ENCODE results near the gene CRYBB3. TPM values are rescaled to one million over a fixed set of nuclear protein-coding genes. Genes with fewer than 3 reads are reported as not detected.

CRYBB3 gene
- total and polyA plus RNA-seq, 2 of the 13 experiments (the other 11 are each of a cell fraction or from before 2014, with no cell fraction given) = 0.18 to 0.28 TPM

DNA sequence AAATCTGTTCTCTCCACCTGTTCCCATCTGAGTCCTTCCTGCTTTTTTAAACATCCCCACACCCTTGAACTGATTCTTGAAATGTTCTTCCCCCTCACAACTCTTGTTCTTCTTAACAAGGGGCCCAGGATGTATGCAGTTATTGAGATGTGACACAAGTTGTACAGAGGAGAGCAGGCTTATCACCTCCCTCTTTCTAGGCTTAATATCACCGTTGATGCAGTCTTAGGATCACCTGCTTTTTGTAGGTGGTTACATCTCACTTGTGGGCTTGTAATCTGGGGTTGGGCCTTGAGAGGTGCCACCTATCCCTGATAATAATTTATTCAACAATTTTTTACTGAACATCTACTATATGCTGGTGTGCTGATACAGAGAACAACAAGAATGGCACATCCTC, 6.2 kb downstream of the CRYBB3 start:
- POLR2A ChIA-PET = no interaction called here
- TF ChIP-seq CHCHD3 (CRISPR knock-in tag; IDR thresholded peaks at IDR 0.05) = no peak
- TF ChIP-seq, protein P1, sequence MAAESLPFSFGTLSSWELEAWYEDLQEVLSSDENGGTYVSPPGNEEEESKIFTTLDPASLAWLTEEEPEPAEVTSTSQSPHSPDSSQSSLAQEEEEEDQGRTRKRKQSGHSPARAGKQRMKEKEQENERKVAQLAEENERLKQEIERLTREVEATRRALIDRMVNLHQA (CRISPR knock-in tag; IDR thresholded peaks at IDR 0.05) = no peak
- TF ChIP-seq, protein P2, sequence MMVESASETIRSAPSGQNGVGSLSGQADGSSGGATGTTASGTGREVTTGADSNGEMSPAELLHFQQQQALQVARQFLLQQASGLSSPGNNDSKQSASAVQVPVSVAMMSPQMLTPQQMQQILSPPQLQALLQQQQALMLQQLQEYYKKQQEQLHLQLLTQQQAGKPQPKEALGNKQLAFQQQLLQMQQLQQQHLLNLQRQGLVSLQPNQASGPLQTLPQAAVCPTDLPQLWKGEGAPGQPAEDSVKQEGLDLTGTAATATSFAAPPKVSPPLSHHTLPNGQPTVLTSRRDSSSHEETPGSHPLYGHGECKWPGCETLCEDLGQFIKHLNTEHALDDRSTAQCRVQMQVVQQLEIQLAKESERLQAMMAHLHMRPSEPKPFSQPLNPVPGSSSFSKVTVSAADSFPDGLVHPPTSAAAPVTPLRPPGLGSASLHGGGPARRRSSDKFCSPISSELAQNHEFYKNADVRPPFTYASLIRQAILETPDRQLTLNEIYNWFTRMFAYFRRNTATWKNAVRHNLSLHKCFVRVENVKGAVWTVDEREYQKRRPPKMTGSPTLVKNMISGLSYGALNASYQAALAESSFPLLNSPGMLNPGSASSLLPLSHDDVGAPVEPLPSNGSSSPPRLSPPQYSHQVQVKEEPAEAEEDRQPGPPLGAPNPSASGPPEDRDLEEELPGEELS (CRISPR knock-in tag; IDR thresholded peaks at IDR 0.05) = no peak
- TF ChIP-seq, protein P3, sequence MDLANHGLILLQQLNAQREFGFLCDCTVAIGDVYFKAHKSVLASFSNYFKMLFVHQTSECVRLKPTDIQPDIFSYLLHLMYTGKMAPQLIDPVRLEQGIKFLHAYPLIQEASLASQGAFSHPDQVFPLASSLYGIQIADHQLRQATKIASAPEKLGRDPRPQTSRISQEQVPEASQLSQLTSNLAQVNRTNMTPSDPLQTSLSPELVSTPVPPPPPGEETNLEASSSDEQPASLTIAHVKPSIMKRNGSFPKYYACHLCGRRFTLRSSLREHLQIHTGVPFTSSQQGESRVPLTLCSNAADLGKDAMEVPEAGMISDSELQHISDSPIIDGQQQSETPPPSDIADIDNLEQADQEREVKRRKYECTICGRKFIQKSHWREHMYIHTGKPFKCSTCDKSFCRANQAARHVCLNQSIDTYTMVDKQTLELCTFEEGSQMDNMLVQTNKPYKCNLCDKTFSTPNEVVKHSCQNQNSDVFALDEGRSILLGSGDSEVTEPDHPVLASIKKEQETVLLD (CRISPR knock-in tag; IDR thresholded peaks at IDR 0.05; ENCODE audit: low read depth) = no peak
- no peak for TF ChIP-seq NKX3-1 (CRISPR knock-in tag; IDR thresholded peaks at IDR 0.05)
- TF ChIP-seq ZNF264 (CRISPR knock-in tag; IDR thresholded peaks at IDR 0.05) = no peak
- TF ChIP-seq MAF1 (CRISPR knock-in tag; IDR thresholded peaks at IDR 0.05; ENCODE audit: borderline replicate concordance) = no peak
- TF ChIP-seq SCMH1 (CRISPR knock-in tag; IDR thresholded peaks at IDR 0.05; ENCODE audit: borderline replicate concordance) = no peak
- TF ChIP-seq HOXA9 (CRISPR knock-in tag; IDR thresholded peaks at IDR 0.05; ENCODE audit: borderline replicate concordance) = no peak
- TF ChIP-seq TOPORS (CRISPR knock-in tag; IDR thresholded peaks at IDR 0.05) = no peak
- no peak for TF ChIP-seq ZFP37 (CRISPR knock-in tag; IDR thresholded peaks at IDR 0.05; ENCODE audit: borderline replicate concordance)
- TF ChIP-seq MEF2D (CRISPR knock-in tag; IDR thresholded peaks at IDR 0.05) = no peak
- no peak for TF ChIP-seq ZMAT3 (CRISPR knock-in tag; conservative IDR thresholded peaks at IDR 0.05)
- TF ChIP-seq MIER3 (CRISPR knock-in tag; IDR thresholded peaks at IDR 0.05; ENCODE audit: borderline replicate concordance) = no peak
- TF ChIP-seq, protein P4, sequence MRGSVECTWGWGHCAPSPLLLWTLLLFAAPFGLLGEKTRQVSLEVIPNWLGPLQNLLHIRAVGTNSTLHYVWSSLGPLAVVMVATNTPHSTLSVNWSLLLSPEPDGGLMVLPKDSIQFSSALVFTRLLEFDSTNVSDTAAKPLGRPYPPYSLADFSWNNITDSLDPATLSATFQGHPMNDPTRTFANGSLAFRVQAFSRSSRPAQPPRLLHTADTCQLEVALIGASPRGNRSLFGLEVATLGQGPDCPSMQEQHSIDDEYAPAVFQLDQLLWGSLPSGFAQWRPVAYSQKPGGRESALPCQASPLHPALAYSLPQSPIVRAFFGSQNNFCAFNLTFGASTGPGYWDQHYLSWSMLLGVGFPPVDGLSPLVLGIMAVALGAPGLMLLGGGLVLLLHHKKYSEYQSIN (CRISPR knock-in tag; IDR thresholded peaks at IDR 0.05; ENCODE audit: borderline replicate concordance) = no peak
- H4K20me1 ChIP-seq (ENCODE audit: insufficient read depth, low read length) = no peaks in the 10 kb centered on the region
- 75% methylated on average over 1 of the region's 1 CpG for WGBS (ENCODE audit: low lambda C conversion rate)
- no peaks in the 10 kb centered on the region for H3K36me3 ChIP-seq (replicated peaks in 1 of 2; ENCODE audit: control insufficient read depth in 1 of 2, insufficient read depth in 2 of 2, low read length in 2 of 2)
- no TSS peak for BruUV-seq (replicated peaks)
- no peak overlapping the region for H2AFZ ChIP-seq (ENCODE audit: low read length)
- no peaks in the 10 kb centered on the region for H3K27me3 ChIP-seq (ENCODE audit: control insufficient read depth in 1 of 2, insufficient read depth in 2 of 2, low read length in 2 of 2)
- no peaks in the 10 kb centered on the region for H3K79me2 ChIP-seq (ENCODE audit: insufficient read depth, low read length)
- no peak overlapping the region for H3K4me3 ChIP-seq (replicated peaks in 1 of 3; ENCODE audit: insufficient read depth in 1 of 3, low read depth in 2 of 3, low read length in 3 of 3)
- H3K4me1 ChIP-seq (ENCODE audit: insufficient read depth, low read length) = peaks cover 15% of the 10 kb centered on the region
- in situ Hi-C loops (cut with HindIII; ENCODE audit: extremely low pct_ligation_motif_present, low pct_unique_long_range_greater_than_20kb) (no loop called here), intact Hi-C loops (cut with micrococcal nuclease; ENCODE audit: unreplicated experiment) (no loop called here)
- no peak for ATAC-seq
- H3K9me3 ChIP-seq (ENCODE audit: low read length) = no peaks in the 10 kb centered on the region
- FAIRE-seq = no peak
- H3K9ac ChIP-seq (ENCODE audit: insufficient read depth, low read depth, low read length) = no peak overlapping the region
- no peak overlapping the region for H3K4me2 ChIP-seq (ENCODE audit: low read depth, low read length)
- CTCF ChIA-PET (ENCODE audit: low intra/inter-chr PET ratio, low total read pairs) = no interaction called here
- DNase-seq (ENCODE audit: low spot score) = no peak
- no peak overlapping the region for H3K27ac ChIP-seq (ENCODE audit: extremely low read length, insufficient read depth, low read length)

Data from HepG2 (cell line).